NCI-H774 (cell line): Measurements from ENCODE around the gene HOXA7.

Source experiments
- DNase-seq: peaks from one replicate; lab custom pipeline; 2025; lab: John Stamatoyannopoulos, UW

Gene HOXA7

GRCh38 chr7:27159266-27160144, 3.0 kb upstream of the HOXA7 start:
- no peak for DNase-seq

DNA sequence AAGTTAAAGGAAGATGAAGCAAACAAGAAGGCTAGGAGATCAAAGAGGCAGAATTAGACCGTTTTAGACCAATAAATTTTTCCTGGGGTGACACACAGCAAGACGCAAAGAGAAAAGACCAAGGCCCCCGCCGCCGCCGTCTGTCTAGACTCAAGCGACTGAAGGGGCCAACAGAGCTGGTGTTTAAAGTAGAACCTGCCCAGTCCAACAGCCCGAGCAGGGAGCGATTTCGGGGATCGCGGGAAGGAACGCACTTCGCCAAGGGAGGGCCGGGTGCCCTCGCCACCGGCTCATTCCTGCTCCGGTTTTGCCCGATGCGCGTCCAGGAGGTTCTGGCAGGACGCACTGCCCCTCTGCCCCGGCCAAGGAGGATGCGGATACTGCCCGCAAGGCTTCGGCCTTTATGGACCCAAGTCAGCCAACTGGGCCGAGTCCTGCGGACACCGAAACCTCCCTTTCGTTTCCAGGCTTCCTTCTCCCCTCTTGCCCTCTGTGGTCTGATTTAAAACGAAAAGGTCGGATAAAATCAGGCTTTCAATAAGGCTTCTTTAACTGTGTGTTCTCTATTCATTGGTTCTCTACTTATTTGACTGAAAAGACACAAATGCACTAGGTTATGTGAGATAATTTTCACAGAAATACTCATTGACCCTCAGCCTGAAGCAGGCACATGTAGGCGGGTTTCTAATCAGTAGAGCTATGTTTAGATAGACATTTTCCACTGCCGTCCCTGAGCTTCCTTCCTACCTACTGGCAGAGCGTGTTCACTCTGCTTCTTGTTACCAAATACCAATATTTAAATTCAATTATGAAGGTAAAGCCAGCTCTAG, 2.2 kb upstream of the HOXA7 start:
- no peak for DNase-seq

- DNase-seq = no peak
These were observed 1.4 kb upstream of the HOXA7 start for GRCh38 chr7:27157702-27158431.

- no peak for DNase-seq
These were observed 634 bp upstream of the HOXA7 start for GRCh38 chr7:27156916-27157701.

GRCh38 chr7:27155816-27156507, 513 bp downstream of the HOXA7 start:
- DNase-seq = no peak

GRCh38 chr7:27154901-27155815, 1.3 kb downstream of the HOXA7 start:
- no peak for DNase-seq

- no peak for DNase-seq
These were observed 2.1 kb downstream of the HOXA7 start for GRCh38 chr7:27154369-27154768.

GRCh38 chr7:27153526-27153925, 2.9 kb downstream of the HOXA7 start:
- no peak for DNase-seq

GRCh38 chr7:27152816-27153442, 3.5 kb downstream of the HOXA7 start:
- no peak for DNase-seq

DNA sequence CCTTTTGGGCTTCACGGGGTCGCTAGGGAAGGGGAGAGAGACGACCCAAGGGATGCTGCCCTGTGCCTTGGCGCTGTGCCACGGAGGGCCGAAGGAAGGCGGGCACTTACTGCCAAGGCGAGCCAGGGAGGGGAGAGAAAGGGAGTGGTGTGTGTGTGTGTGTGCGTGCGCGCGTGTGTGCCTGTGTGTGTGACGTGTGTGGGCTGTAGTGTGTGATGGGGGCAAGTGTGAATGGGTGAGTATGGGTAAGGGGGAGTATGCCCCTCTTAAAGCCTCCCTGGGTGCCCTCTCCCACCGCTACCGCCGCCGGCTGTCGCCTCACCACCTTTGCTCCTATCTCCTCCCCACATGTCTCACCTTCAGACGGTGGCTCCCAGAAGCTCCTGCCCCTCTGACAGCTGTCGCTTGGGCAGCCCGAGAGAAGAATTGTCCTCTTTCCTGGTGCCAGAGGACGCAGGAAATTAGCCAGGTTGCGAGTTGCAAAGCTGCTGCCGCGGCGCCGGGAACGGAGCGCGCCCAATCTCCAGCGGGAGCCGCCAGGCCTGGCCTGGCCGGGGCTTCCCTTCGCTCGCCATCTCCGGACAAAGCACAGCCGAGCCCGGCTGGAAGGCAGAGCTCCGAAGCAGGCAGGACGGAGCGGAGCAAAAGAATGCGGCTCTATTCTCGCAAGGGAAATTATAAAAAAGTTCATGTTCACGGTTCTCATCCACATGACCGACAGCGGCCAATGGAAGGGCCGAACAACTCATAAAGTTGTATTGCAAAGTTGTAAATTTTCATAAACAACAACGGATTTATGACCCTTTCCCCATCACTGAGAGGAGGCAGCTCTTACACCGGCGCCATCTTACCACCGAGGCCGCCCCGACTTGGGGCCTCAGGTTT, 4.3 kb downstream of the HOXA7 start, which contains the start of gene HOXA3:
Gene HOXA3 (minus strand): TSS at position 653 of the 885 bp plus-strand sequence. CDS start 41,943 bp downstream, outside the sequence.
- no peak for DNase-seq

- DNase-seq = no peak
These were observed 5.0 kb downstream of the HOXA7 start for GRCh38 chr7:27151341-27151930.

GRCh38 chr7:27150568-27151340, 5.7 kb downstream of the HOXA7 start:
- peak; percentile 84 for DNase-seq

GRCh38 chr7:27149842-27150567, 6.5 kb downstream of the HOXA7 start:
- no peak for DNase-seq

DNA sequence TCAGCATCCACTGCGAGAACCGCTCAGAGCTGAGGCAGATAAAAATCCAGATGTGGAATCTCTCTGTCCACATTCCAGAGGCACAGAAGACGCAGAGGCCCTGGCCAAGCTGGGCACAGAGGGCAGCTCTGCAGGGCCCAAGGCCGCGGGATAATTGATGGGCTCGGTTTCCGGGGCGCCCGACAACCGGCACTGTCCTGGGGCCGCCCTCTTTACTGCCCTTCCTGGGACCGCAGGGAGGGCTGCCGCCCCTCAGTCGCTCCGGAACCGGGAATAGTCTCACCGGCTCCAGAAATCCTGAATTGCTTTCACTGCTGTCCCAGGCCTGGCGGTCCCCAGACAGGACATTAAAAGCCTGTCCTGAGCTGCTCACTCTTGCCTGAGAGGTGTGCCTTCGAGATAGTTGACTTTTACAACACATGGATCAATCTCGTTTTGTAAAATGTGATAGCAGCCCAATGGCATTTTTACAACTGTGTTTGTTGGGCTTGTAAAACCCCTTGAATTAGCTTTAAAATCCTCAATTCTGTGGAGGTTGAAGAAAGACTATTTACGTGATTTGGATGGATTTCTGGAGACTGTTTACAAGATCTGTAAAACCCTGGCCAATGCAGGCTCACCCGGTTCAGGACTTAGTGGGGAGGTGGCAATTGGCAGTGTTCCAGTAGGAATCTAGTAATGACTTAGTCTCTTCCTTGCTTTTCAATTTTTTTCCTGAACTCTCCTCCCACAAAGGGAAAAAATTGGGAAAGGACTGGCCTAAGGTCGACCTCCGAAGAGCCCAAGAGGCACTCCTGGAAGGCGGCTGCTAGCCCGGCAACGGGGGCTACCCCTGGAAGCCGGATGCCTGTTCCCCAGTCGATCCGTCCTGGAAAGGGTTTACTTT, 7.5 kb downstream of the HOXA7 start:
- DNase-seq = no peak

GRCh38 chr7:27148031-27148755, 8.3 kb downstream of the HOXA7 start:
- DNase-seq = no peak
